ENCODE data around the gene ORC5. TPM values are rescaled to one million over a fixed set of nuclear protein-coding genes. Genes with fewer than 3 reads are reported as not detected.

Gene ORC5
- 24.8 to 29.1 TPM (median 28.1 TPM) in 5 replicates for total RNA-seq (2022; extraction: Qiagen RNA extraction)

GRCh38 chr7:104207731-104208420 lies at the start of gene ORC5:
Gene ORC5 (minus strand): TSS chr7:104208013. CDS start chr7:104207904, 109 bp downstream.

Other genes with a start within 250 kb of the ORC5 start
- gene RELN, start 218.4 kb downstream of the ORC5 start, total RNA-seq (2022; extraction: Qiagen RNA extraction): 0.01 TPM in 2 of 5 replicates, not detected in the others
- gene LHFPL3, start 120.6 kb upstream of the ORC5 start, total RNA-seq (2022; extraction: Qiagen RNA extraction): not detected in 5 replicates

Measured in A549 treated with Mapracorat at 1 μM for 4 hours (cell line).